ENCODE data around the gene KAT5. TPM values are rescaled to one million over a fixed set of nuclear protein-coding genes. Genes with fewer than 3 reads are reported as not detected.
"Not testable (repeated sequence)": the region's sequence is repeated elsewhere in the genome, so short reads cannot be mapped to it uniquely, and the experiment has no call there.

Gene KAT5
- total RNA-seq, 1 donor: 35.9 TPM

GRCh38 chr11:65726660-65727059, 14.6 kb downstream of the KAT5 start:
- H3K4me3 ChIP-seq (ENCODE audit: low read depth, low read length): no peak overlapping the region
- DNase-seq (ENCODE audit: low read depth): no peak
- no peak for TF ChIP-seq CTCF (IDR thresholded peaks at IDR 0.05; ENCODE audit: insufficient read depth, low read length)

- no peak overlapping the region for H3K4me3 ChIP-seq (ENCODE audit: low read depth, low read length)
- DNase-seq (ENCODE audit: low read depth): no peak
- no peak for TF ChIP-seq CTCF (IDR thresholded peaks at IDR 0.05; ENCODE audit: insufficient read depth, low read length)
These were observed 15.8 kb downstream of the KAT5 start for GRCh38 chr11:65727865-65728264.

GRCh38 chr11:65730461-65730860, 18.4 kb downstream of the KAT5 start:
- no peak for TF ChIP-seq CTCF (IDR thresholded peaks at IDR 0.05; ENCODE audit: insufficient read depth, low read length)
- H3K4me3 ChIP-seq (ENCODE audit: low read depth, low read length): no peak overlapping the region
- no peak for DNase-seq (ENCODE audit: low read depth)

GRCh38 chr11:65735111-65735510, 23.1 kb downstream of the KAT5 start:
- not testable (repeated sequence) for H3K4me3 ChIP-seq (ENCODE audit: low read depth, low read length); DNase-seq (ENCODE audit: low read depth)

GRCh38 chr11:65736810-65737209, 24.8 kb downstream of the KAT5 start:
- no peak for TF ChIP-seq CTCF (IDR thresholded peaks at IDR 0.05; ENCODE audit: insufficient read depth, low read length)
- no peak for DNase-seq (ENCODE audit: low read depth)
- no peak overlapping the region for H3K4me3 ChIP-seq (ENCODE audit: low read depth, low read length)

GRCh38 chr11:65739022-65739421, 27.0 kb downstream of the KAT5 start:
- DNase-seq (ENCODE audit: low read depth): no peak
- no peak overlapping the region for H3K4me3 ChIP-seq (ENCODE audit: low read depth, low read length)
- TF ChIP-seq CTCF (IDR thresholded peaks at IDR 0.05; ENCODE audit: insufficient read depth, low read length): no peak

GRCh38 chr11:65741185-65741584, 29.1 kb downstream of the KAT5 start:
- no peak for DNase-seq (ENCODE audit: low read depth)
- TF ChIP-seq CTCF (IDR thresholded peaks at IDR 0.05; ENCODE audit: insufficient read depth, low read length): no peak
- H3K4me3 ChIP-seq (ENCODE audit: low read depth, low read length): no peak overlapping the region
